HL-60/S4 treated with retinoic acid at 250 ng/mL for 4 days and 3 days (cell line): Measurements from ENCODE around the gene PAXX.

Experiments used
- in situ Hi-C: fragments of 300-500 bp; cut with MboI; formaldehyde crosslinking; loops from 2 replicates; pipeline ENCODE4 v1.7.0; 2022; ENCODE audit warnings: low sequenced_read_pairs

PAXX gene

GRCh38 chr9:137029058-137029936, 37.1 kb downstream of the PAXX start:
- in situ Hi-C loops = loop anchor here (25.0 kb wide), 1 partner anchor 242 kb away; the partner anchor contains the start of genes CCDC183 and TMEM141

- in situ Hi-C loops = loop anchor here (25.0 kb wide), 1 partner anchor 243 kb away; the partner anchor contains the start of genes CCDC183 and TMEM141
Measured at GRCh38 chr9:137030006-137030405, 37.8 kb downstream of the PAXX start.

- in situ Hi-C loops = loop anchor here (25.0 kb wide), 1 partner anchor 244 kb away; the partner anchor contains the start of genes CCDC183 and TMEM141
Measured at GRCh38 chr9:137030538-137031527, 38.6 kb downstream of the PAXX start.

- in situ Hi-C loops = loop anchor here (25.0 kb wide), 1 partner anchor 245 kb away; the partner anchor contains the start of genes CCDC183 and TMEM141
Measured at GRCh38 chr9:137031904-137032640, 39.9 kb downstream of the PAXX start, which contains the start of gene FUT7. Gene FUT7, minus strand, starts transcription at chr9:137032088. Its CDS starts 97 bp downstream, at chr9:137031991.

GRCh38 chr9:137032858-137033257, 40.6 kb downstream of the PAXX start:
- in situ Hi-C loops = loop anchor here (25.0 kb wide), 1 partner anchor 246 kb away; the partner anchor contains the start of genes CCDC183 and TMEM141

GRCh38 chr9:137033481-137033880, 41.3 kb downstream of the PAXX start:
- in situ Hi-C loops = loop anchor here (25.0 kb wide), 1 partner anchor 246 kb away; the partner anchor contains the start of genes CCDC183 and TMEM141

- in situ Hi-C loops = loop anchor here (25.0 kb wide), 1 partner anchor 247 kb away; the partner anchor contains the start of genes CCDC183 and TMEM141
Measured at GRCh38 chr9:137034039-137034708, 42.0 kb downstream of the PAXX start.

GRCh38 chr9:137034709-137035506, 42.7 kb downstream of the PAXX start:
- in situ Hi-C loops = loop anchor here (25.0 kb wide), 1 partner anchor 248 kb away; the partner anchor contains the start of genes CCDC183 and TMEM141

GRCh38 chr9:137035507-137035834, 43.2 kb downstream of the PAXX start:
- in situ Hi-C loops = loop anchor here (25.0 kb wide), 1 partner anchor 248 kb away; the partner anchor contains the start of genes CCDC183 and TMEM141

GRCh38 chr9:137035937-137036336, 43.7 kb downstream of the PAXX start:
- in situ Hi-C loops = loop anchor here (25.0 kb wide), 1 partner anchor 249 kb away; the partner anchor contains the start of genes CCDC183 and TMEM141

GRCh38 chr9:137037035-137037434, 44.8 kb downstream of the PAXX start:
- in situ Hi-C loops = loop anchor here (25.0 kb wide), 1 partner anchor 250 kb away; the partner anchor contains the start of genes CCDC183 and TMEM141

GRCh38 chr9:137037483-137037882, 45.3 kb downstream of the PAXX start:
- in situ Hi-C loops = loop anchor here (25.0 kb wide), 1 partner anchor 250 kb away; the partner anchor contains the start of genes CCDC183 and TMEM141

GRCh38 chr9:137038916-137039315, 46.7 kb downstream of the PAXX start:
- in situ Hi-C loops = loop anchor here (25.0 kb wide), 1 partner anchor 252 kb away; the partner anchor contains the start of genes CCDC183 and TMEM141

GRCh38 chr9:137039611-137040366, 47.6 kb downstream of the PAXX start:
- in situ Hi-C loops = loop anchor here (25.0 kb wide), 1 partner anchor 252 kb away; the partner anchor contains the start of genes CCDC183 and TMEM141

- in situ Hi-C loops = loop anchor here (25.0 kb wide), 1 partner anchor 253 kb away; the partner anchor contains the start of genes CCDC183 and TMEM141
Measured at GRCh38 chr9:137040568-137040967, 48.3 kb downstream of the PAXX start.

- in situ Hi-C loops = loop anchor here (25.0 kb wide), 1 partner anchor 254 kb away; the partner anchor contains the start of genes CCDC183 and TMEM141
Measured at GRCh38 chr9:137041124-137041523, 48.9 kb downstream of the PAXX start.
